IPS-15b (cell line): ENCODE measurements around the gene CPAMD8.

Source experiments
- H3K27me3 ChIP-seq: one replicate; pipeline ENCODE4 v1.6.1; 2013; ENCODE audit warnings: low read length; ENCODE audit not compliant: control insufficient read depth, insufficient read depth
- H3K36me3 ChIP-seq: one replicate; pipeline ENCODE4 v1.6.1; 2013; ENCODE audit warnings: low read length; ENCODE audit not compliant: control insufficient read depth, insufficient read depth
- H3K4me1 ChIP-seq: one replicate; pipeline ENCODE4 v1.6.1; 2013; ENCODE audit warnings: mild to moderate bottlenecking, low read length; ENCODE audit not compliant: control insufficient read depth, insufficient read depth
- H3K4me3 ChIP-seq: one replicate; pipeline ENCODE4 v1.5.1; 2013; ENCODE audit warnings: low read depth, low read length
- H3K9ac ChIP-seq: one replicate; pipeline ENCODE4 v1.6.1; 2013; ENCODE audit warnings: low read depth, mild to moderate bottlenecking, low read length
- H3K9me3 ChIP-seq: one replicate; pipeline ENCODE4 v1.6.1; 2013; ENCODE audit warnings: mild to moderate bottlenecking, low read length; ENCODE audit not compliant: control insufficient read depth, insufficient read depth

CPAMD8 gene

DNA sequence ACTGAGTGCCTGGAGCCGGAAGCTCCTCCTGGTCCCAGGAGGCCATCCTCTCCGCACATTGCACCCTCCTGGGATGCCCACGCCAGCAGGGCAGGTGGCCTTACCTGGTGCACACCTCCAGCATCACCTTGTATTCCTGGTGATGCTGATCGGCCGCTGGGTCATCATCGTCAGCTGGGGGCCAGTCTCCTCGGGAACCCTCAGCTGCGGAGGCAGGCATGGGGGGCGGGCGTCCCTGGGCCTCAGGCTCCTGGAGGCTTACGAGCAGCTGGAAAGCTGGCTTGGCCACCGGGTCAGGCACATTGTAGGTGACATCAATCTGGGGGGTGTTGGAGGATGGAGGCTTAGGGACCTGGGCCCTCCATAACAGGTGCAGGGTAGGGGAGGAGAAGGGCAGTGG, 124.1 kb downstream of the CPAMD8 start:
- Histone ChIP-seq H3K4me1 (no peaks in the 10 kb centered on the region), H3K4me3 (no peak overlapping the region)

DNA sequence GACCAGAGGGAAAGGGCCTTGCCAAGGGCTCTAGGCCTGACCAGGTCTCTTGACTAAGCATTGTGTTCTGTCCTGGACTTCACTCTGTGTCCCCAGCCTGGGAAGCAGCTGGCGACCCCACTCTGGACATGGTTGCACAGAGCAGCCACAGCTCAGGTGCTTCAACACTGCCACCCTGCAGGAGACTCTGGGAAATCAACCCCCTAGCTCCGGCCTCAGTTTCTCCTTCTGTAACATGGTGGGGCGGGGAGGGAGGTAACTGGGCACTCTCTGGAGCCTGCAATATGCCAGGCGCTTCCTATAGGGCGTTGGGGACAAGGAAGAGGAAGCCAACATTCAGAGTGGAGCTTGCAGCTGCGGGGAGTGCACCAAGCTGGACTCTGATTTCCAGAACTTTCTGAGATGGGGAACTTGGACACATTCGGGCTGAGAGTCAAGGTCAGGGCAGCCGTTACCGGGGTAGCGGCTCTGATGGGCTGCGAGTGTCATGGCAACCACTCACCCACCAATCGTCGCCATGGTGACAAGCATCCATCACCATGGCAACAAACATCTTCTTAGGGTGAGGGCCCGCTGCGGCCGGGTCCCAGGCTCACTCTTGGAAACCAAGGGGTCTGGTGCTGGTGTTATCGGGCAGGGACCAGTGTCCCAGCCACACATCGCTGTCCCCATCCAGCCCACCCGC, 125.0 kb downstream of the CPAMD8 start:
- Histone ChIP-seq H3K27me3 (peaks cover 9% of the 10 kb centered on the region), H3K36me3 (peaks cover 3% of the 10 kb centered on the region), H3K9ac (no peak overlapping the region), H3K4me1 (no peaks in the 10 kb centered on the region), H3K4me3 (no peak overlapping the region), H3K9me3 (no peaks in the 10 kb centered on the region)

More for the DNA sequence above, 124.1 kb downstream of the CPAMD8 start:
- Histone ChIP-seq H3K36me3 (peaks cover 3% of the 10 kb centered on the region), H3K9me3 (no peaks in the 10 kb centered on the region), H3K9ac (no peak overlapping the region), H3K27me3 (peaks cover 9% of the 10 kb centered on the region)

DNA sequence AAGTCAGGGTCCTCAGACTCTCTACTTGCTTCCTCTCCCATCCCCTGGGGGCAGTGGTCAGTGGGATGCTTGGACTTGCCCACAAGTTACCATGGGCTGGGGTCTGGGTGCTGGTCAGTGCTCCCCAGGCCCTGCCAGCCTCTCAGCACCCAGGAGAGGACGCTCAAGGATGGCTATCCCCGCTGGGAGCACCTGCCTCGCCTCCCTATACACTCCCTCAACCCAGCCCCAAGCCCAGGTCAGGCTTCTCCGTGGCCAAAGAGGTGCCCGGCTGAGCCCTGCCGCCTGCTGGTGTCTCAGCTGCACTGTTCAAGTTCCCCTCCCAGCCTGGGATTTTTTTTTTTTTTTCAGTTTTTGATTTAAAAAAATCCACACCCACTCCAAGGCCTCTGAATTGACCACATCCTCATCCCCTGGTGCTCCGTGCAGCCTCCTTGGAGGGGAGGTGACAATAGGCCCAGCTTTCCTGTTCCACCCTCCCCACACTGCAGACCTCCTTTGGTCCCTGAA, 127.0 kb downstream of the CPAMD8 start:
- Histone ChIP-seq H3K4me3 (no peak overlapping the region), H3K36me3 (peaks cover 3% of the 10 kb centered on the region), H3K9ac (no peak overlapping the region), H3K27me3 (peaks cover 12% of the 10 kb centered on the region), H3K4me1 (peaks cover 3% of the 10 kb centered on the region), H3K9me3 (no peaks in the 10 kb centered on the region)

DNA sequence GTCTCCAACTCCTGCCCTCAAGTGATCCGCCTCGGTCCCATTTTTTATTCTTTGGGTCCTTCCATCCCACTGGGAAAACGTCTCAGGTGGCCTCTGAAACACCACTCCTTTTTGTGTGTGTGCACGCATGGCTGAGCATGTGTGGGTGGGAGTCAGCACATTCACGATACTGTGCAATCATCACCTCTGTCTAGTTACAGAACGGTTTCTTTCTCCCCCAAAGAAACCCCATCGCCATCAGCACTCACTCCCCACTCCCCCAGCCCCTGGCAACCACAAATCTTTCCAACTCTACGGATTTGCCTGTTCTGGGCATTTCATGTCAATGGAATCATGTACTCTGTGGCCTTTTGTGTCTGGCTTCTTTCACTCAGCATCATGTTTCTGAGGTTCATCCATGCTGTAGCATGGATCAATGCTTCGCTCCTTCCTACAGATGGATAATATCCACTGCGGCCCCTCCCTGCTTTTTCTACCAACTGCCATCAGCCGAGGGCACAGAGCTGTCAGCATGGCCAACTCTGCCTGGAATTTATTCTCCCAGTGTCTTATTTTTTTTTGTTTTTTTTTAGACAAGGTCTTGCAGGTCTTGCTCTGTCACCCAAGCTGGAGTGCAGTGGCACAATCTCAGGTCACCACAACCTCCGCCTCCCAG, 128.1 kb downstream of the CPAMD8 start:
- Histone ChIP-seq H3K9ac (no peak overlapping the region), H3K4me1 (peaks cover 3% of the 10 kb centered on the region), H3K27me3 (peaks cover 12% of the 10 kb centered on the region), H3K4me3 (no peak overlapping the region), H3K36me3 (peaks cover 3% of the 10 kb centered on the region), H3K9me3 (no peaks in the 10 kb centered on the region)

DNA sequence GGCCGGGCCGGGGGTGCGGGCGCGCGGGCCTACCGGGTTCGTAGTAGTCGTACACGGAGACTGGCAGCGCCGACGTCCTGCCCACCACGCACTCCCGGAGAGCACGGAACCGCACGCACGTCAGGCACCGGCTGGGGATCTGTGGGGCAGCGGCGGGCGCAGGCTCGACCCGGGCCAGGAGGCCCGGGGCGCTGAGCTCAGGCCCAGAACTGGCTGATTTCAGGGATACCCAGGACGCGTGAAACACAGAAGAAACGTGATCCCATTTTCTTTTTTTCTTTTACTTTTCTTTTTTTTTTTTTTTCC, 128.8 kb downstream of the CPAMD8 start:
- H3K27me3 ChIP-seq: peaks cover 12% of the 10 kb centered on the region
- no peak overlapping the region for H3K9ac ChIP-seq
- peaks cover 3% of the 10 kb centered on the region for H3K4me1 ChIP-seq
- H3K36me3 ChIP-seq: no peaks in the 10 kb centered on the region
- peak overlapping the region; percentile 56 for H3K4me3 ChIP-seq
- no peaks in the 10 kb centered on the region for H3K9me3 ChIP-seq

DNA sequence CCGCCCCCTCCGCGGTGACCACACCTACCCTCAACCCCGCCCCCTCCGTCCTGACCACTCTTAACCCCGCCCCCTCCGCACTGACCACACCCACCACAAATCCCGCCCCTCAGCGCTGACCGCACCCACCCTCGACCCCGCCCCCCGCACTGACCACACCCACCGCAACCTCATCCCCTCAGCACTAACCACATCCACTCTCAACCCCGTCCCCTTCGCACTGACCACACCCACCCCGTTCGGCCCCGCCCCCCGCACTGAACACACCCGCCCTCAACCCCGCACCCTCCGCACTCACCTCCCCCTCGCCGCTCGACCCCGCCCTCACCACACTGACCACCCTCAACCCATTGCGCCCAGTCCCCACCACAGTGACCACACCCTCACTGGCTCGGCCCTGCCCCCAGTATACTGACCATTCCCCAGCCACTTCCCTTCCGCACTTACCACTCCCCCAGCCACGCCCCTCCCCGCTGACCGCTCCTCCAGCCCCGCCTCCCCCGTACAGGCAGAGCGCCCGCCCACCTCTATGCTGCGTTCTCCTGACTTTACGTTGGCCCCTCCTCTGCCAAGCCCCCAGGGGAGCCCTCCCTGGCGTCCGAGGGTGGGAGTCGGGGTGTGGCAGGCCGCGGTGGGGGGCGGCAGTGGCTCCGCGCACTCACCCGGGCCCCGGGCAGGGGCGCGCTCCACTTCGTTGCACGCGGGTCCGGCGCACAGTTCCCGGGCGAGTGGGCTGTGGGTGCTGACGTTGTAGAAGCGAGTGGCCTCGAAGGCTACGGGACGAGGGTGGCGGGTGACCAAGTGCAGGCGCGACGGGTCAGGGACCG, 129.4 kb downstream of the CPAMD8 start:
- Histone ChIP-seq H3K4me3 (peak overlapping the region; percentile 56), H3K27me3 (peaks cover 12% of the 10 kb centered on the region), H3K9ac (no peak overlapping the region), H3K4me1 (peaks cover 3% of the 10 kb centered on the region), H3K9me3 (no peaks in the 10 kb centered on the region), H3K36me3 (no peaks in the 10 kb centered on the region)

DNA sequence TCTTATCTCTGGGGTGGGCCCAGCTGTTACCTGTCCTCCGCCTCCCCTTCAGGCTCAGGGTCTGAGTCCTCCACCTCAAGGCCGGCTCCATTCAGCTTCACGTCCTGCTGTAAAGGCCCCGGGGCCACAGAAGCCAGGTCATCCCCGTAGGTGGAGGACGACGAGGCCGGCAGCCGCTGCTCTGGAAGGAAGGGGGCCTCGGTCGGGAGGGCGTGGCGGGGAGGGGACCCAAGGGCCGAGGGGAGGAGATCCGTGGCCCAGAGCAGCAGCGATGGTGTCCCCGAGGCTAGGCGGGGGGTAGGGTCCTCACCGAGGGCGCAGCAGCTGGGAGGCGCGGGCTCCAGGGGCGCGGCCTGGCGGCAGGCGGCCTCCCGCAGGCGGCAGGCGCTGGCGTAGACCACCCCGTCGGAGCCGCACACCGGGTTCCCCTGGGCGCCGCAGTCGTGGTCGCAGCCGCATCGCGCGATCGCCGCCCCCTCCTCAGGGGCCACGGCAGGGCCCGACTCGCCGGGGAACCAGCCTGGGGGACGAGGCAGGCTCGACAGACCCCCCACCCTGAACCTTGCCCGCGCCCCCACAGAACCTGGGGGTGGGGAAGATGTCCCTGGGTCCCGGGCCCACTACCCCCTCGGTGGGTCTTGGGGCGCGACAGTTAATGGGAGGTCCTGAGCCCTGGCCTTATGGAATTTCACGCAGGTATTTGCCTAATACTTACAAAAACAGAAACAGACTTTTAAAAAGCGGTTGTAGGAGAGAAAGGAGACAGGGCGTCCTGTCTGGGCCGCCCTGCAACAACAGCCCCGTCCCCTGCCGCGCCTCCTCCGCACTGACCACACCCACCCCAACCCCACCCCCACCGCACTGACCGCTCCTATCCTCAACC, 130.2 kb downstream of the CPAMD8 start:
- Histone ChIP-seq H3K9me3 (no peaks in the 10 kb centered on the region), H3K4me3 (peak overlapping the region; percentile 65), H3K27me3 (peaks cover 12% of the 10 kb centered on the region), H3K9ac (no peak overlapping the region), H3K4me1 (peaks cover 3% of the 10 kb centered on the region), H3K36me3 (no peaks in the 10 kb centered on the region)

DNA sequence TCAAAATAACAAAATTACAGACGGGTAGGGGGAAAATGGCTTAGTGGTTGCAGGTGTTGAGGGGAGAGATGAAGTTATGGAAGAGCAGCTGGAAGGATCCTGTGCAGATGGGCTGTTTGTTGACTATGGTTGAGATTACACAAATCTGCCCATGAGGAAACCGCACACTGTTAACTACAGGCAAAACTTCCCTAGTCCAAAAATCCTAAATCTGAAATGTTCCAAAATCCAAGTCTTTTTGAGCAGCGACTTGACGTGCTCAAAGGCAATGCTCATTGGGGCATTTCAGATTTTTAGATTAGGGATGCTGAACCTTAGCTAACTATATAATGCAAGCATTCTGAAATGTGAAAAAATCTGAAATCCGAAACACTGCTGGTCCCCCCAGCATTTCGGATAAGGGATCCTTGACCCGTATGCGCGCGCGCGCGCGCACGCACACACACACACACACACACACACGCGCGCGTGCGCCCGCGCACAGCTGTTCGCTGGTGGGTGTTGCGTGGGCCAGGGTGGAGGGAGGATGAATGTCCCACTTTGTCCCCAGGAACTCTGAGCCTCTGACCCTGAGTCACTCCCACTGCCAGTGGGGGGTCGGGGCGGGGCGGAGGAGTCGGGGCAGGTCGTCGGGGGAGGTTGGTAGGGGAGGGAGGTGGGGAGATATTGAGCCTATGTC, 131.0 kb downstream of the CPAMD8 start:
- H3K4me1 ChIP-seq: peaks cover 3% of the 10 kb centered on the region
- H3K9me3 ChIP-seq: no peaks in the 10 kb centered on the region
- H3K9ac ChIP-seq: no peak overlapping the region
- peak overlapping the region; percentile 65 for H3K4me3 ChIP-seq
- no peaks in the 10 kb centered on the region for H3K36me3 ChIP-seq
- peaks cover 12% of the 10 kb centered on the region for H3K27me3 ChIP-seq

DNA sequence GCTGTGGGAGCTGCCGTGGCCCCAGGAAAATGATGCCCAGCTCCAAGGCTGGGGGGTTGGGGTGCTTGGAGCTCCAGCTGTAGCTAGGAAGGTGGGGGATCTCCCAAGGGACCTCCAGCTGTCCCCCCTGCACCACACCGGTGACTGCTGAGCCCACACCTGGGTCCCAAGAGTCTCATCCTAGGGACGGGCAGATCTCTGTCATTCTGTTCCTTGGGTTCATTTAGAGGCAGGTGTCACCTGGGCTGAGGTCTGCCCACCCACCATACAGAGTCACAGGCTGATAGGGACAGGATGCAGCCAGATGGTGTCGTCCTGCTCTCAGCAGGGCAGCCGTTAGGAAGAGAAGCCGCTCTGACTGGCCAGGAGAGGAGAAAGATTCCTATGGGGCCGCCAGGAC, 132.5 kb downstream of the CPAMD8 start:
- Histone ChIP-seq H3K4me3 (no peak overlapping the region), H3K36me3 (no peaks in the 10 kb centered on the region), H3K9me3 (no peaks in the 10 kb centered on the region), H3K9ac (no peak overlapping the region), H3K27me3 (peaks cover 12% of the 10 kb centered on the region), H3K4me1 (peaks cover 3% of the 10 kb centered on the region)

DNA sequence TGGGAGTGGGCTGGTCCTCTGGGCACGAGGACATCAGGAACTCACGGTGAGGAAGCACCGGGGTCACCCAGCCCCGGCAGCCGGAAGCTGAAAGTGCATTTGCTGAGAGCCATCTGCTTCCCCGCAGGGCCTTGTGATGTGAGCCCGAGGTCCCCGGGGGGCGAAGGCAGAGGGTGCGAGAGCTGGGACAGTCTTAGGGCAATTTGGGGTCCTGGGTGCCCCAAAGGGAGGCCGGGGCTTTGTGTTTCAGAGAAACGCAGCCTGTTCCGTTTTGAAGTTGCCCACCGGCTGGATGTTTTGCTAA, 133.0 kb downstream of the CPAMD8 start:
- peaks cover 11% of the 10 kb centered on the region for H3K27me3 ChIP-seq
- H3K36me3 ChIP-seq: no peaks in the 10 kb centered on the region
- H3K4me3 ChIP-seq: no peak overlapping the region
- H3K9me3 ChIP-seq: no peaks in the 10 kb centered on the region
- no peak overlapping the region for H3K9ac ChIP-seq
- peaks cover 3% of the 10 kb centered on the region for H3K4me1 ChIP-seq
